ENCODE data around the gene GJB1.

- TF ChIP-seq CTCF (conservative IDR thresholded peaks at IDR 0.05; ENCODE audit: low read depth, low read length) (no peak), EZH2 (IDR thresholded peaks at IDR 0.05; ENCODE audit: low read length, unreplicated experiment) (no peak)
Observed at GRCh38 chrX:71214152-71214551, 8.9 kb upstream of the GJB1 start.

All from PC-3 (cell line).